PC-3 (cell line): Measurements from ENCODE around the gene ADARB2. TPM values are rescaled to one million over a fixed set of nuclear protein-coding genes. Genes with fewer than 3 reads are reported as not detected.

ENCODE experiments used
- ATAC-seq: fragments of 200-7000 bp; cut with Tn5 transposase; 2 replicates; pipeline ENCODE4 v1.9.1; 2020; ENCODE audit warnings: mild to moderate bottlenecking, moderate library complexity
- BruUV-seq: library from RNA; stranded (reverse); fragments of 400-500 nt; replicated peaks from 2 replicates; lab custom pipeline; 2021; lab: Mats Ljungman, UMichigan
- CTCF ChIA-PET: fragments of 300-600 bp; sonication (Branson Sonifier 250); formaldehyde crosslinking; loops from one replicate; lab custom pipeline; 2022; ENCODE audit warnings: antibody characterized with exemption; lab: Charles Lee
- POLR2A ChIA-PET: fragments of 300-600 bp; sonication (Branson Sonifier 250); formaldehyde crosslinking; loops from one replicate; lab custom pipeline; 2022; ENCODE audit warnings: antibody characterized with exemption; ENCODE audit not compliant: unreplicated experiment; lab: Charles Lee
- DNase-seq: peaks from one replicate; pipeline ENCODE4 v3.0.0-alpha.2; 2015
- H2AFZ ChIP-seq: fragments of 300-600 bp; sonication (generic); 2 replicates; pipeline ENCODE4 v1.6.0; 2016; ENCODE audit warnings: antibody characterized with exemption, low read length
- H3F3A ChIP-seq: fragments of 300-600 bp; sonication (generic); one replicate; pipeline ENCODE4 v1.6.0; 2017; ENCODE audit warnings: antibody characterized with exemption, low read length, control low read depth, mild to moderate bottlenecking; ENCODE audit not compliant: unreplicated experiment
- H3K27ac ChIP-seq: fragments of 300-600 bp; sonication (generic); 2 replicates; pipeline ENCODE4 v1.5.1; 2016; ENCODE audit warnings: mild to moderate bottlenecking, low read length
- H3K27me3 ChIP-seq: fragments of 300-600 bp; sonication (generic); 2 replicates; pipeline ENCODE4 v1.6.1; 2016; ENCODE audit warnings: low read length, mixed read lengths
- H3K36me3 ChIP-seq: fragments of 300-600 bp; sonication (generic); 2 replicates; pipeline ENCODE4 v1.6.1; 2016; ENCODE audit warnings: low read depth, mixed run types, low read length, mixed read lengths
- H3K4me1 ChIP-seq: fragments of 300-600 bp; sonication (generic); 2 replicates; pipeline ENCODE4 v1.5.1; 2016; ENCODE audit warnings: low read length; ENCODE audit not compliant: insufficient read depth
- H3K4me2 ChIP-seq: fragments of 300-600 bp; sonication (generic); 2 replicates; pipeline ENCODE4 v1.6.0; 2016; ENCODE audit warnings: low read length
- H3K4me3 ChIP-seq: fragments of 300-600 bp; sonication (generic); 2 replicates; pipeline ENCODE4 v1.5.1; 2016; ENCODE audit warnings: mild to moderate bottlenecking, low read length, mixed read lengths
- H3K79me2 ChIP-seq: fragments of 300-600 bp; sonication (generic); 2 replicates; pipeline ENCODE4 v1.6.1; 2017; ENCODE audit warnings: low read length, mixed read lengths
- H3K9ac ChIP-seq: fragments of 300-600 bp; sonication (generic); 2 replicates; pipeline ENCODE4 v1.6.0; 2016; ENCODE audit warnings: mild to moderate bottlenecking, low read length
- H3K9me2 ChIP-seq: fragments of 300-600 bp; sonication (generic); replicated peaks from 2 replicates; pipeline ENCODE4 v1.6.1; 2016; ENCODE audit warnings: mixed run types, low read length, mixed read lengths
- H3K9me3 ChIP-seq: fragments of 300-600 bp; sonication (generic); 2 replicates; pipeline ENCODE4 v1.6.1; 2016; ENCODE audit warnings: low read length, mixed read lengths
- H4K20me1 ChIP-seq: fragments of 300-600 bp; sonication (generic); 2 replicates; pipeline ENCODE4 v1.6.1; 2016; ENCODE audit warnings: low read length, mixed read lengths
- CTCF ChIP-seq: fragments of 300-600 bp; sonication (generic); conservative IDR thresholded peaks from 2 replicates; pipeline ENCODE4 v1.5.1; 2017; ENCODE audit warnings: antibody characterized with exemption, low read depth, mild to moderate bottlenecking, low read length
- EZH2 ChIP-seq: fragments of 300-600 bp; sonication (generic); IDR thresholded peaks from one replicate; pipeline ENCODE4 v1.6.1; 2017; ENCODE audit warnings: antibody characterized with exemption, mild to moderate bottlenecking, low read length; ENCODE audit not compliant: unreplicated experiment
- EZH2phosphoT487 ChIP-seq: fragments of 300-600 bp; sonication (generic); IDR thresholded peaks from 2 replicates; pipeline ENCODE4 v1.6.1; 2018; ENCODE audit warnings: mild to moderate bottlenecking, antibody characterized with exemption, low read length, borderline replicate concordance
- intact Hi-C: fragments of 100-400 bp; cut with micrococcal nuclease; formaldehyde crosslinking; loops from 2 replicates; pipeline ENCODE4 v1.9.0; 2023
- total RNA-seq: library from RNA; depleted of rRNA; stranded (reverse); fragments of >200 nt; gene quantifications from 2 replicates; pipeline ENCODE4 v1.2.3, GENCODE V29; 2014

Gene ADARB2
- total RNA-seq, 1 experiment from 2014 or later: not detected

- CTCF ChIA-PET: no interaction called here
- ATAC-seq: no peak
- Histone ChIP-seq H3K9ac (no peak overlapping the region), H3K27ac (no peak overlapping the region), H3K79me2 (no peaks in the 10 kb centered on the region), H3K4me1 (no peaks in the 10 kb centered on the region), H3K9me3 (no peaks in the 10 kb centered on the region), H2AFZ (no peak overlapping the region), H3K27me3 (no peaks in the 10 kb centered on the region), H4K20me1 (no peaks in the 10 kb centered on the region), H3K9me2 (no peaks in the 10 kb centered on the region), H3F3A (no peaks in the 10 kb centered on the region), H3K4me2 (no peak overlapping the region), H3K36me3 (no peaks in the 10 kb centered on the region), H3K4me3 (no peak overlapping the region)
- no TSS peak for BruUV-seq
- POLR2A ChIA-PET: no interaction called here
- no peak for DNase-seq
- intact Hi-C loops: no loop called here
- TF ChIP-seq EZH2phosphoT487: no peak
- TF ChIP-seq EZH2: no peak
- TF ChIP-seq CTCF: no peak
Observed at GRCh38 chr10:1628757-1629156, 108.6 kb downstream of the ADARB2 start.

DNA sequence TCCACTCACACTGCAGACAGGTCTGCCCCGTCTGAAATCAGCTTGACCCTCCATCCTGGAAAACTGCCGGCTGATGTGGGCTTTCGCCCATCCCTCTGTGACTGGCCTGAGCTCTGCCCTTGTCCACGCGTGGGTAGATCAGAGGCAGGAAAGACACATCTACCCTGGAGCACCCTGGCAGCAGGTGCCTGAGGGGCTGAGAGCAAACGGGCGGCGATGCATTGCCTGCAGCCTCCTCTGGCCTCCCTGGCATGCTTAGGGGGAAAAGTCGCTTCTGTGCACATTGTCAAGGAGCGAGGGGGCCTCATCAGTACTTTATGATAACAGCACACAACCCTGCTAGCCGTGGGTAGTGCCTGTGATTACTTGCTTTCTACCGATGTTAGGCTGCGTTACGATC, 109.4 kb downstream of the ADARB2 start:
- H3K27me3 ChIP-seq: no peaks in the 10 kb centered on the region
- H3K4me1 ChIP-seq: no peaks in the 10 kb centered on the region
- no TSS peak for BruUV-seq
- H3K79me2 ChIP-seq: no peaks in the 10 kb centered on the region
- H3K4me2 ChIP-seq: no peak overlapping the region
- H3F3A ChIP-seq: no peaks in the 10 kb centered on the region
- no peak overlapping the region for H3K27ac ChIP-seq
- no peak for DNase-seq
- H3K36me3 ChIP-seq: no peaks in the 10 kb centered on the region
- no peak overlapping the region for H3K9ac ChIP-seq
- H3K9me3 ChIP-seq: no peaks in the 10 kb centered on the region
- ATAC-seq: no peak
- H3K4me3 ChIP-seq: no peak overlapping the region
- ChIA-PET POLR2A (no interaction called here), CTCF (no interaction called here)
- H4K20me1 ChIP-seq: no peaks in the 10 kb centered on the region
- TF ChIP-seq EZH2: no peak
- TF ChIP-seq EZH2phosphoT487: no peak
- TF ChIP-seq CTCF: no peak
- intact Hi-C loops: no loop called here
- H3K9me2 ChIP-seq: no peaks in the 10 kb centered on the region
- H2AFZ ChIP-seq: no peak overlapping the region

DNA sequence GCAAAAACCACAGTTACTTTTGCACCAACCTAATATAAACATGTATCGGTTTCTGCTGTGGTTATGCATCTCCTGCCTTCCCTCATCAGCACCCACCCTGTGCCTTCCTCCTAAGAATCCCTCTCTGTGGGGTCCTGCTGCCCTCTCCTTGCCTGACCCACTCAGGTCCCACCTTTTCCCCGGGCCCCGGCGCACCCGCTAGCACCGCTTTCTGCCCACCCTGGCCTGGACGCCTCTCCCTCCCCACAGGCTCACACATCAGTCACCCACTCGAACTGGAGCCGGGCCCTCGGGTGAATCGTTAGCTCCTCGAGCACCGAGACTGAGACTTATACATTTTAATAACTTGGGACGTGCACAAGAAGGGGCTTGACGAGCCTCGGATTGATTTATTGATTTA, 110.5 kb downstream of the ADARB2 start:
- POLR2A ChIA-PET: no interaction called here

More for the DNA sequence above, 110.5 kb downstream of the ADARB2 start:
- CTCF ChIA-PET: no interaction called here
- Histone ChIP-seq H3K27ac (no peak overlapping the region), H3K4me1 (no peaks in the 10 kb centered on the region), H2AFZ (no peak overlapping the region), H4K20me1 (no peaks in the 10 kb centered on the region), H3K27me3 (no peaks in the 10 kb centered on the region), H3K9ac (no peak overlapping the region), H3K4me3 (no peak overlapping the region), H3K9me2 (no peaks in the 10 kb centered on the region), H3K79me2 (no peaks in the 10 kb centered on the region), H3K36me3 (no peaks in the 10 kb centered on the region), H3K4me2 (no peak overlapping the region), H3K9me3 (no peaks in the 10 kb centered on the region), H3F3A (no peaks in the 10 kb centered on the region)
- TF ChIP-seq EZH2phosphoT487 (no peak), CTCF (no peak), EZH2 (no peak)
- no TSS peak for BruUV-seq
- intact Hi-C loops: no loop called here
- no peak for DNase-seq
- no peak for ATAC-seq
